GM19328 (cell line): ENCODE measurements around the gene CBFA2T3.

ENCODE experiments used
- ATAC-seq: cut with Tn5 transposase; IDR thresholded peaks from one replicate; pipeline ENCODE4 v1.9.1; 2021; ENCODE audit warnings: mild to moderate bottlenecking, moderate library complexity; ENCODE audit not compliant: unreplicated experiment

The CBFA2T3 gene

GRCh38 chr16:88826070-88826840, 150.8 kb downstream of the CBFA2T3 start:
- ATAC-seq = no peak

GRCh38 chr16:88825146-88825545, 151.9 kb downstream of the CBFA2T3 start:
- no peak for ATAC-seq
